Endothelial cell of umbilical vein (primary cell): ENCODE data around the gene IL10RA. TPM values are rescaled to one million over a fixed set of nuclear protein-coding genes. Genes with fewer than 3 reads are reported as not detected.

Source experiments
- BruUV-seq: library from RNA; stranded (reverse); fragments of 400-500 nt; replicated peaks from 2 replicates; lab custom pipeline; 2021; lab: Mats Ljungman, UMichigan
- CTCF ChIA-PET: fragments of 300-600, 350-600 bp; sonication (Branson Sonifier 250); formaldehyde crosslinking; loops from one replicate; lab custom pipeline; 2021; ENCODE audit warnings: antibody characterized with exemption, inconsistent platforms; lab: Charles Lee
- POLR2A ChIA-PET: fragments of 300-600, 350-600 bp; sonication (Branson Sonifier 250); formaldehyde crosslinking; loops from one replicate; lab custom pipeline; 2021; ENCODE audit warnings: antibody characterized with exemption, inconsistent platforms; lab: Charles Lee
- DNase-seq: peaks from one replicate; pipeline ENCODE4 v3.0.0-alpha.2; 2011; ENCODE audit warnings: low read depth, low spot score
- FAIRE-seq: peaks from 2 replicates; lab custom pipeline; 2011; peaks lifted over from hg19 to GRCh38; lab: Jason Lieb, UNC
- H2AFZ ChIP-seq: 2 replicates; pipeline ENCODE4 v1.6.0; 2012; ENCODE audit warnings: low read depth, low read length, control low read depth, inconsistent platforms
- H3K27ac ChIP-seq: 2 replicates; pipeline ENCODE4 v1.5.1; 2011; ENCODE audit warnings: low read depth, mild to moderate bottlenecking, control low read depth, low read length, moderate library complexity; ENCODE audit not compliant: insufficient read depth
- H3K27me3 ChIP-seq, 2 experiments: 2 replicates each; pipeline versions ENCODE4 v1.6.0 to v1.6.1; 2011; ENCODE audit warnings: low read length in 2 of 2, mixed read lengths in 1 of 2; ENCODE audit not compliant: control insufficient read depth in 2 of 2, insufficient read depth in 2 of 2
- H3K36me3 ChIP-seq, 2 experiments: 2 replicates in 1 of 2; 3 replicates in 1 of 2; pipeline ENCODE4 v1.5.1; 2011; ENCODE audit warnings: low read length in 2 of 2, mild to moderate bottlenecking in 1 of 2, moderate library complexity in 1 of 2; ENCODE audit not compliant: control insufficient read depth in 2 of 2, insufficient read depth in 2 of 2; ENCODE audit errors: extremely low read depth in 1 of 2
- H3K4me1 ChIP-seq: 3 replicates; pipeline ENCODE4 v1.5.1; 2011; ENCODE audit warnings: mild to moderate bottlenecking, low read length; ENCODE audit not compliant: control insufficient read depth, insufficient read depth; ENCODE audit errors: extremely low read depth
- H3K4me2 ChIP-seq: 2 replicates; pipeline ENCODE4 v1.6.1; 2011; ENCODE audit warnings: low read length, control low read depth, mixed read lengths; ENCODE audit not compliant: insufficient read depth
- H3K4me3 ChIP-seq, 3 experiments: fragments of 200-600 bp in 1 of 3; sonication (generic), shearing (Covaris generic) in 1 of 3; replicated peaks in 1 of 3; 2 replicates each; pipeline ENCODE4 v1.5.1; 2011 to 2016; ENCODE audit warnings: control low read depth in 3 of 3, low read length in 3 of 3, mild to moderate bottlenecking in 2 of 3, inconsistent platforms in 1 of 3, low read depth in 1 of 3, moderate library complexity in 1 of 3; ENCODE audit not compliant: insufficient read depth in 1 of 3
- H3K79me2 ChIP-seq: 2 replicates; pipeline ENCODE4 v1.6.0; 2012; ENCODE audit warnings: low read length, inconsistent platforms; ENCODE audit not compliant: control insufficient read depth, insufficient read depth
- H3K9ac ChIP-seq: replicated peaks from 2 replicates; pipeline ENCODE3; 2011; ENCODE audit warnings: low read length, control low read depth; ENCODE audit not compliant: insufficient read depth; ENCODE audit errors: extremely low read depth
- H3K9me1 ChIP-seq: replicated peaks from 3 replicates; pipeline ENCODE4 v1.6.0; 2011; ENCODE audit warnings: mild to moderate bottlenecking, low read length; ENCODE audit not compliant: control insufficient read depth, insufficient read depth; ENCODE audit errors: extremely low read depth
- H3K9me3 ChIP-seq: replicated peaks from 2 replicates; pipeline ENCODE4 v1.5.1; 2012; ENCODE audit warnings: low read length, inconsistent platforms; ENCODE audit not compliant: control insufficient read depth, insufficient read depth
- H4K20me1 ChIP-seq: replicated peaks from 2 replicates; pipeline ENCODE3; 2011; ENCODE audit warnings: mild to moderate bottlenecking, low read length; ENCODE audit not compliant: control insufficient read depth, insufficient read depth; ENCODE audit errors: extremely low read depth
- EZH2 ChIP-seq: IDR thresholded peaks from 2 replicates; pipeline ENCODE4 v1.6.1; 2012; ENCODE audit warnings: borderline replicate concordance, low read depth, mild to moderate bottlenecking, moderate library complexity, low read length, inconsistent platforms; ENCODE audit not compliant: severe bottlenecking
- FOS ChIP-seq: IDR thresholded peaks from 2 replicates; pipeline ENCODE4 v1.6.1; 2011; ENCODE audit warnings: mild to moderate bottlenecking, low read length, moderate library complexity, borderline replicate concordance; ENCODE audit not compliant: insufficient read depth
- GATA2 ChIP-seq: IDR thresholded peaks from 2 replicates; pipeline ENCODE4 v1.7.0; 2011; ENCODE audit warnings: low read depth, mild to moderate bottlenecking, moderate library complexity, mixed read lengths, low read length; ENCODE audit not compliant: insufficient read length, insufficient read depth
- JUN ChIP-seq: IDR thresholded peaks from 2 replicates; pipeline ENCODE4 v1.6.1; 2011; ENCODE audit warnings: borderline replicate concordance, low read depth; ENCODE audit not compliant: insufficient read length, insufficient read depth
- MYC ChIP-seq: IDR thresholded peaks from one replicate; pipeline ENCODE4 v1.6.1; 2011; ENCODE audit warnings: mild to moderate bottlenecking, low read depth, low read length
- POLR2A ChIP-seq: IDR thresholded peaks from 2 replicates; pipeline ENCODE4 v1.6.1; 2012; ENCODE audit warnings: low read depth, mild to moderate bottlenecking, control low read depth, low read length
- POLR2AphosphoS5 ChIP-seq: IDR thresholded peaks from 2 replicates; pipeline ENCODE4 v1.6.1; 2012; ENCODE audit warnings: low read depth, mild to moderate bottlenecking, control low read depth, low read length, moderate library complexity; ENCODE audit not compliant: insufficient read depth
- dilution Hi-C: fragments of 300-500 bp; cut with MboI; formaldehyde crosslinking; loops from one replicate; pipeline ENCODE4 v1.15.0; 2019; ENCODE audit warnings: low sequenced_read_pairs; ENCODE audit not compliant: extremely low pct_ligation_motif_present
- intact Hi-C: fragments of 100-400 bp; cut with micrococcal nuclease; formaldehyde crosslinking; loops from one replicate; pipeline ENCODE4 v1.10.0; 2022
- polyA plus RNA-seq, 4 experiments: library from polyadenylated mRNA; depleted of rRNA in 3 of 4; stranded (reverse) in 3 of 4; unstranded in 1 of 4; fragments of >200 nt; gene quantifications; 2 replicates each; pipeline versions ENCODE4 v1.2.1 to v1.2.3, GENCODE V29; 2011 to 2012; ENCODE audit warnings: missing spikeins in 1 of 4
- total RNA-seq: library from RNA; stranded (reverse); gene quantifications from 2 replicates; pipeline ENCODE4 v1.2.3, GENCODE V29; 2021
- TF ChIP-seq, protein P1 (sequence below), 2 donors: IDR thresholded peaks; 1 replicate in 1 of 2; 2 replicates in 1 of 2; pipeline ENCODE4 v1.5.1; 2011; ENCODE audit warnings: low read length in 2 of 2, mild to moderate bottlenecking in 2 of 2, moderate library complexity in 2 of 2, control low read depth in 1 of 2, inconsistent platforms in 1 of 2, low read depth in 1 of 2; ENCODE audit not compliant: insufficient read depth in 1 of 2; ENCODE audit errors: extremely low read depth in 1 of 2
- TF ChIP-seq, protein P2 (sequence below): IDR thresholded peaks from 2 replicates; pipeline ENCODE4 v1.6.1; 2011; ENCODE audit not compliant: insufficient read depth, insufficient read length

IL10RA gene
- total and polyA plus RNA-seq, 2 donors (not counting 3 experiments of a cell fraction or from before 2014, with no cell fraction given), result 0.04 TPM; not detected in 1

DNA sequence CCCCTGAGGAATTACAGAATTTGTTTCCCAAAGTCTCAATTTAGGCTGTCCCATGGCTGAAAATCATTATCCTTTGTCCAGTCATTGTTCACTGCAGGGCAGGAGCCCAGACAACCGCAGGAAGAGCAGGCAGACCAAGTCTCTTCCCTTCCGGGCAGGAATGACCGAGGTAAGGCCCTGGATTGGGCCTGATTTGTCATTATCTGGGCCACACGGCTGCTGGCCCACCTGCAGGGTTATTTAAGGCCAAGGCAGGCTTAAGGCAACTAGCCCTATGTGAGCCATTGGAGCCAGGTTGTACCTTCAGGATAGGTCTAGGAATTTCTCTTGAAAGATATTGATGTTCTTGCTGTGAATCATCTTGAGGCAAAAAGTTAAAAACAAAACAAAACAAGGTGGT, 9.7 kb upstream of the IL10RA start:
- Histone ChIP-seq H3K9me1 (no peaks in the 10 kb centered on the region), H3K79me2 (no peaks in the 10 kb centered on the region), H3K27ac (no peak overlapping the region), H3K4me1 (peaks cover 19% of the 10 kb centered on the region), H3K4me2 (no peak overlapping the region), H3K36me3 (no peaks in the 10 kb centered on the region), H3K9ac (no peak overlapping the region), H3K27me3 (peaks cover 5 to 7% of the 10 kb centered on the region in 2 experiments), H2AFZ (no peak overlapping the region), H3K4me3 (no peak overlapping the region), H4K20me1 (no peaks in the 10 kb centered on the region), H3K9me3 (no peaks in the 10 kb centered on the region)
- TF ChIP-seq EZH2 (no peak), POLR2A (no peak)
- no peak for DNase-seq
- BruUV-seq, result no TSS peak
- CTCF ChIA-PET, result interaction anchor here (1.5 to 1.7 kb wide), 2 partner anchors 77 to 550 kb away, joined by 4 to 5 read pairs; no protein-coding TSS in a partner anchor
- FAIRE-seq, result no peak
- POLR2A ChIA-PET, result no interaction called here
- dilution Hi-C loops, result no loop called here
- intact Hi-C loops, result no loop called here

DNA sequence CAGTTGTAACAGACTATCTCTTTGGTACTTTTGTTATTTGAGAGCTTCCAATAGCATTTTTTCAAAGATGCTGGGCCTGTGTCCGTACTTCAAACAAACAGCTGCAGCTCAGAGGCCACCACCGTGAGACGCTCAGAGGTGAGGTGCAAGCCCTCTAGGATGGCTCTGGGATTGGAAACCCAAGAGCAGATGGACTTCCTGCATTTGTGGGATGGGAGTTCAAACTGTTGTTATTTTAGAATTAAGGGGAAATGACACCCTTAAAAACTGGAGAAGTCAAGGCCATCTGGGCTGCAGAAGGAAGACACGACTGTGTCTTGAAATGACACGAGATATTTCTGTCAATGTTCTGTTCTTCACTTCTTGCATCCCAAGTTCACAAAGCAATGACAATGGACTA, 9.2 kb upstream of the IL10RA start:
- POLR2A ChIA-PET, result no interaction called here
- dilution Hi-C loops (no loop called here), intact Hi-C loops (no loop called here)
- no peaks in the 10 kb centered on the region for H3K36me3 ChIP-seq
- no peak overlapping the region for H3K9ac ChIP-seq
- no peaks in the 10 kb centered on the region for H4K20me1 ChIP-seq
- FAIRE-seq (no peak), DNase-seq (no peak)
- H2AFZ ChIP-seq, result no peak overlapping the region
- H3K4me1 ChIP-seq, result peaks cover 16% of the 10 kb centered on the region
- H3K4me2 ChIP-seq, result no peak overlapping the region
- H3K9me3 ChIP-seq, result no peaks in the 10 kb centered on the region
- no peaks in the 10 kb centered on the region for H3K79me2 ChIP-seq
- H3K27me3 ChIP-seq, result peaks cover 7 to 8% of the 10 kb centered on the region in 2 experiments
- BruUV-seq, result no TSS peak
- H3K27ac ChIP-seq, result no peak overlapping the region
- CTCF ChIA-PET, result interaction anchor here (1.4 to 4.0 kb wide), 4 partner anchors 12 to 551 kb away, joined by 4 to 16 read pairs (median 4); no protein-coding TSS in a partner anchor
- no peaks in the 10 kb centered on the region for H3K9me1 ChIP-seq
- no peak overlapping the region for H3K4me3 ChIP-seq
- TF ChIP-seq JUN (no peak), POLR2A (no peak), EZH2 (no peak), GATA2 (no peak), FOS (no peak), POLR2AphosphoS5 (no peak), MYC (no peak)
- TF ChIP-seq, protein P1, sequence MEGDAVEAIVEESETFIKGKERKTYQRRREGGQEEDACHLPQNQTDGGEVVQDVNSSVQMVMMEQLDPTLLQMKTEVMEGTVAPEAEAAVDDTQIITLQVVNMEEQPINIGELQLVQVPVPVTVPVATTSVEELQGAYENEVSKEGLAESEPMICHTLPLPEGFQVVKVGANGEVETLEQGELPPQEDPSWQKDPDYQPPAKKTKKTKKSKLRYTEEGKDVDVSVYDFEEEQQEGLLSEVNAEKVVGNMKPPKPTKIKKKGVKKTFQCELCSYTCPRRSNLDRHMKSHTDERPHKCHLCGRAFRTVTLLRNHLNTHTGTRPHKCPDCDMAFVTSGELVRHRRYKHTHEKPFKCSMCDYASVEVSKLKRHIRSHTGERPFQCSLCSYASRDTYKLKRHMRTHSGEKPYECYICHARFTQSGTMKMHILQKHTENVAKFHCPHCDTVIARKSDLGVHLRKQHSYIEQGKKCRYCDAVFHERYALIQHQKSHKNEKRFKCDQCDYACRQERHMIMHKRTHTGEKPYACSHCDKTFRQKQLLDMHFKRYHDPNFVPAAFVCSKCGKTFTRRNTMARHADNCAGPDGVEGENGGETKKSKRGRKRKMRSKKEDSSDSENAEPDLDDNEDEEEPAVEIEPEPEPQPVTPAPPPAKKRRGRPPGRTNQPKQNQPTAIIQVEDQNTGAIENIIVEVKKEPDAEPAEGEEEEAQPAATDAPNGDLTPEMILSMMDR (IDR thresholded peaks at IDR 0.05; ENCODE audit: extremely low read depth in 1 of 2, insufficient read depth in 1 of 2, low read depth in 1 of 2, low read length in 2 of 2), result no peak
- TF ChIP-seq, protein P2, sequence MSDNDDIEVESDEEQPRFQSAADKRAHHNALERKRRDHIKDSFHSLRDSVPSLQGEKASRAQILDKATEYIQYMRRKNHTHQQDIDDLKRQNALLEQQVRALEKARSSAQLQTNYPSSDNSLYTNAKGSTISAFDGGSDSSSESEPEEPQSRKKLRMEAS, result no peak
